MM.1S (cell line): ENCODE results near the gene CDCA4.

Experiments used
- EZH2 ChIP-seq: fragments of 300-600 bp; sonication (generic); optimal IDR thresholded peaks from 2 replicates; pipeline ENCODE3; 2017; ENCODE audit warnings: low read depth, mild to moderate bottlenecking, antibody characterized with exemption, low read length, mixed read lengths
- TF ChIP-seq, protein P1 (sequence below): fragments of 300-600 bp; sonication (generic); IDR thresholded peaks from 2 replicates; pipeline ENCODE4 v1.5.1; 2016; ENCODE audit warnings: antibody characterized with exemption, low read length, mixed read lengths

- TF ChIP-seq, protein P1, sequence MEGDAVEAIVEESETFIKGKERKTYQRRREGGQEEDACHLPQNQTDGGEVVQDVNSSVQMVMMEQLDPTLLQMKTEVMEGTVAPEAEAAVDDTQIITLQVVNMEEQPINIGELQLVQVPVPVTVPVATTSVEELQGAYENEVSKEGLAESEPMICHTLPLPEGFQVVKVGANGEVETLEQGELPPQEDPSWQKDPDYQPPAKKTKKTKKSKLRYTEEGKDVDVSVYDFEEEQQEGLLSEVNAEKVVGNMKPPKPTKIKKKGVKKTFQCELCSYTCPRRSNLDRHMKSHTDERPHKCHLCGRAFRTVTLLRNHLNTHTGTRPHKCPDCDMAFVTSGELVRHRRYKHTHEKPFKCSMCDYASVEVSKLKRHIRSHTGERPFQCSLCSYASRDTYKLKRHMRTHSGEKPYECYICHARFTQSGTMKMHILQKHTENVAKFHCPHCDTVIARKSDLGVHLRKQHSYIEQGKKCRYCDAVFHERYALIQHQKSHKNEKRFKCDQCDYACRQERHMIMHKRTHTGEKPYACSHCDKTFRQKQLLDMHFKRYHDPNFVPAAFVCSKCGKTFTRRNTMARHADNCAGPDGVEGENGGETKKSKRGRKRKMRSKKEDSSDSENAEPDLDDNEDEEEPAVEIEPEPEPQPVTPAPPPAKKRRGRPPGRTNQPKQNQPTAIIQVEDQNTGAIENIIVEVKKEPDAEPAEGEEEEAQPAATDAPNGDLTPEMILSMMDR, result no peak
- no peak for TF ChIP-seq EZH2
Observed at GRCh38 chr14:105042813-105043212, 21.9 kb upstream of the CDCA4 start.
